Esophagus squamous epithelium (tissue), 4 donors: ENCODE results near the gene ADAM17.

Experiments
- CTCF ChIP-seq, 6 experiments: fragments of 450-650 bp in 4 of 6; fragments of 200-600 bp in 2 of 6; sonication (generic) in 2 of 6; IDR thresholded peaks; one replicate each; pipeline ENCODE4 v1.5.1; 2016 to 2019; ENCODE audit warnings: antibody characterized with exemption in 6 of 6, mild to moderate bottlenecking in 4 of 6, moderate library complexity in 4 of 6
- POLR2A ChIP-seq, 4 donors: fragments of 450-650 bp; IDR thresholded peaks; one replicate each; pipeline ENCODE4 v1.6.1; 2017; ENCODE audit warnings: antibody characterized with exemption in 4 of 4, mild to moderate bottlenecking in 4 of 4, moderate library complexity in 3 of 4

GRCh38 chr2:9548506-9548905, 7.1 kb downstream of the ADAM17 start:
- no peak for TF ChIP-seq CTCF (IDR thresholded peaks at IDR 0.05)
- TF ChIP-seq POLR2A (IDR thresholded peaks at IDR 0.05): no peak
